NCI-H526 treated with DMSO at 0.1 percent for 48 hours (cell line): ENCODE data around the gene C6orf132.

Experiments used
- DNase-seq: peaks from one replicate; lab custom pipeline; 2025; lab: John Stamatoyannopoulos, UW

Gene C6orf132

GRCh38 chr6:42075159-42075838 is 67.1 kb downstream of the C6orf132 start:
- DNase-seq = peak; percentile 8

DNA sequence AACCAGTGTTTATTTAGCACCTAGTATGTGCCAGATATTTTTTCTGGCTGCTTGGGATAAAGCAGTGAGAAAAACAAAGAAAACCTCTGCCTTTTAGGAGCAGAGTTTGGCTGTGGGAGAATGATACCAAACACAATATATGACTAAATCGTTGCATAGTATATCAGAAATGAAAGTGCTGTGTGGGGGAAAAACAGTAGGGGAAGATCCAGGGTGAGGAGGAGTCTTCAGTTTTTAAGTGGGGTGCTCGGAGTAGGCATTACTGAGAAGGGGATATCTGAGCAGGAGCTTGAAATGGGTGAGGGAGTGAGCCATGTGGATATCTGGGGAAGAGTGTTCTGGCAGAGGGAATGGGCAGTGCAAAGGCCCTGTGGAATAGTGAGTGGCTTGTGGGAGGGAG is 69.1 kb downstream of the C6orf132 start:
- no peak for DNase-seq

- no peak for DNase-seq
These were observed 70.4 kb downstream of the C6orf132 start for GRCh38 chr6:42071881-42072583.

DNA sequence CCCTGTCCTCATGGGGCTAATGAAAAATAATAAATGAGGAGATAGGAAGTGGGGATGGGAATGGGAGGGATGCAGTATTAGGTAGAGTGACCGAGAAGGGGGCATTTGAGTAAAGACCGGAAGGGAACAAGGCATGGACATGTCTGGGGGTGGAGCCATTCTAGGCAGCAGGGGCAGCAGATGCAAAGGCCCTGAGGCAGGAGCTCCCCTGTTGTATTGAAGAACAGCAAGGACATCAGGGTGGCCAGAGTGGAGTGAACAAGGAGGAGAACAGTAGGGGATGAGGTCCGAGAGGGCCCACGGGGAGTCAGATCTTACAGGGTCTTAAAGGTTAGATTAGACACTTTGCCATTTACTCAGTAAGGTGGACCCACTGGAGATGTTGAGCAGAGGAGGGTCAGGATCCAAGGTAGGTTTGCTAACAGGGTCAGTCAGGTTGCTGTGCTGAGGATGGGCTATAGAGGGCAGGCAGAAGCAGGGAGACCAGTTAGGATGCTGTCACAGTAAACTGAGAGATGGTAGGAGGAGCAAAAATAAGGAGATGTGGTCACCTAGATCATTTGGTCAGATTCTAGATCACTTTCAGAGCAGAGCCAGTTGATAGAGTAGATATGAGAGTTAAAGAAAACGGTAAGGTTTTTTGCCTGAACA is 73.4 kb downstream of the C6orf132 start:
- no peak for DNase-seq

GRCh38 chr6:42068173-42068572 is 74.2 kb downstream of the C6orf132 start:
- DNase-seq = no peak

- no peak for DNase-seq
These were observed 76.2 kb downstream of the C6orf132 start for GRCh38 chr6:42066156-42066675.

- DNase-seq = no peak
These were observed 82.7 kb downstream of the C6orf132 start for GRCh38 chr6:42059743-42060142.

- no peak for DNase-seq
These were observed 88.8 kb downstream of the C6orf132 start for GRCh38 chr6:42053601-42054000.

DNA sequence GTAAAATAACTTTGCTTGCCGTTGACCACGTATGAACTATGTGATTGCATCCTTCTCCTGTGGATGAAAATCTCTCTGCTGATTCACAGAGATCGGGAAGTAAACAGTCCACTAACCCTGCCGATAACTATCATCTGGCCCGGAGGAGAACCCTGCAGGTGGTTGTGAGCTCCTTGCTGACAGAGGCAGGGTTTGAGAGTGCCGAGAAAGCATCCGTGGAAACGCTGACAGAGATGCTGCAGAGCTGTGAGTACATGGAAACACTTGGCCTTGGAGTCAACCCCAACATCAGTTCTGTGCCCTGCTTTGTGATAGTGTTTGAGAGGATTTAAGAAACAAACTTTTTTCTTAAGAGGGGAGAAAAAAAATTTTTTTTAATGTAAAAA is 91.2 kb downstream of the C6orf132 start:
- no peak for DNase-seq
